HG03558 (cell line): ENCODE measurements around the gene RAD51AP2.

Experiments used
- ATAC-seq: cut with Tn5 transposase; IDR thresholded peaks from one replicate; pipeline ENCODE4 v1.9.1; 2021; ENCODE audit warnings: moderate number of reproducible peaks; ENCODE audit not compliant: unreplicated experiment; ENCODE audit errors: extremely low read depth

The RAD51AP2 gene

GRCh38 chr2:17476064-17476463, 42.2 kb downstream of the RAD51AP2 start:
- ATAC-seq: no peak

DNA sequence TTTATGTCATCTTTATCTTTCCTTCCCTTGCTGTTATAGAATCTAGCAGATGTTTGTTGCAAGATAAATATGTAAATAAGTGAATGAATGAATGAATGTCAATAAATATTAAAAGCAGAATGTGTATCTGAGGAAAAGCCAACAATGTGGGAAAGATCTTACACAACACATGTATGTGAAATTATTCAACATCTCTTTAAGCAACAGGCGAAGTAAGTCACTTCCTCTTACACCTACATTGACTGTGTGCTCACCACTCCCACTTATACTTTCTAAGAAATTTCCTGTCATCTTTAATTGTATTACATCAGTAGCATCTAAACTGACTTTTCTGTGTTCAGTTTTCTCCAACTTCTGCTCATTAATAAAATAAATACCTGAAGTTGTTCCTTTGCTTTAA, 43.0 kb downstream of the RAD51AP2 start:
- no peak for ATAC-seq

DNA sequence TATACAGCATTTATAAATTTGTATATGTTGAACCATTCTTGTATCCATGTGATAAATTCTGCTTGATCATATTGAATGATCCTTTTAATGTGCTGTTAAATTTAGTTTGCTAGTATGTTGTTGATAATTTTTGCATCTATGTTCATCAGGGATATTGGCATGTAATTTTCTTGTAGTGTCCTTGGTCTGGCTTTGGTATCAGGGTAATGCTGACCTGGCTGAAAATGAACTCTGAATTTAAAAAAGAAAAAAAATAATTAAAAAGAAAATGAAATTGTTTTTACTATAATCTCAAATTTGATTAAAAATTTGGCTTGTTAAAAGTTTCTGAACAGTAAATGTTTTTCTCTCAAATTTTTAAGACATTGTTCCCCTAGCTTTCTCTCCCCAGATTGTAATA, 46.3 kb downstream of the RAD51AP2 start:
- ATAC-seq: no peak

DNA sequence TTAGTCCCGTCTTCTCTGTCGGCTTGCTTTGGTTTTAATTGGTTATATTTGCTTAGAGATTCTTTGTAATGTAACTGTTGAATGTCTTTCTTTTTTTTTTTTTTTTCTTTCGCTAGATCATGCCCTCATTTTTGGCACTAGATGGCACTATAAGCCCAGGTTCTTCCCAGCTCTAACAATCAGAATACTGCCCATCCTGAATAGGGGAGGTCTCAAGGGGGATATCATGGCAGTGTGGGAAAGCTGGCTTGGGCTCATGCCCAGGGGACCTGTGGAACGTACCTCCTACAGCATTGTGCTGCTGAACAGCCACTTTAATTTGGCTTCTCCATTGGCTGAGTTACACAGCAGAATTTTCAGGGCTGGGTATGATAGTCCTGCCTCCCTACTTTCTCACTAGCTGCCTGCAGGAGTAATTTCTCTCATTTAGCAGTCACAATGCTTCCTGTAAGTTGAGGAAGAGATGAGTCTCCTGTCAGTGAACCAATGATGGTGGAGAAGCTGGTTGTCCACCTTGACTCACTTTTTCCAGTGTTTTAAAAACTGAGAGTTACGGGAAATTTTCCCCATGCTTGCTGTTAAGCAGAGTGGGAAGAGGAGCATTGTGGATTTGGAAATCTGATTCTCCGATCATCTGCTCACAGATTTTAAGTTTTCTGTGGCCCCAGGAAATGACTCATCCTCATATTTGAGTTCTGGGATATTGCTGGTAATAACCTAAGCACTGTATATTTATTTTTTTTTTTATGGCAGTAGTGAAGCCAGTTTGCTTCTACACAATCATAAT, 47.2 kb downstream of the RAD51AP2 start:
- no peak for ATAC-seq

DNA sequence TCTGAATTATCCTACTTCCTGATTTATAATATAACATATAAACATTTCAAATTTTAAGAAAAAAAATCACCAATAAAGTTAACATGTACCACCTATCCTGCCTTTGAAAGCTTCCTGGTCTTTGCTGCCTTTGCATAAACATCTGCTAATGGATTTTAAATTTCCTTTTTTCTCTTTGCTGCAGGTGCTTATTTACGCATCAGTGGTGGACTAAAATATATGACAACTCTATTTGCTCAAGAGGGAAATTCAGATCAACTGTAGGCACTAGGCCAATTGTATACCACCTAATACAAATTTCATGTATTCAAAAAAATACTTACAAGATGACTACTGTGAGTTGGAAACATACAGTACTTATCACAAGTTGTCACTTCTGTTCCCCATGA, 57.2 kb downstream of the RAD51AP2 start:
- ATAC-seq: no peak
